Fibroblast of mammary gland (primary cell): Measurements from ENCODE around the gene ATXN7.

Source experiments
- DNase-seq: peaks from one replicate; pipeline ENCODE4 v3.0.0-alpha.2; 2010; ENCODE audit warnings: low read depth
- H3K4me3 ChIP-seq: 2 replicates; pipeline ENCODE4 v1.5.1; 2011; ENCODE audit warnings: low read depth, mild to moderate bottlenecking, low read length, moderate library complexity; ENCODE audit not compliant: control insufficient read depth
- CTCF ChIP-seq: conservative IDR thresholded peaks from 2 replicates; pipeline ENCODE4 v1.5.1; 2011; ENCODE audit warnings: low read depth, low read length, inconsistent platforms; ENCODE audit not compliant: control insufficient read depth, insufficient read depth

Gene ATXN7

GRCh38 chr3:63954182-63954581, 90.5 kb downstream of the ATXN7 start:
- H3K4me3 ChIP-seq = no peak overlapping the region
- TF ChIP-seq CTCF = no peak
- DNase-seq = peak; percentile 34

GRCh38 chr3:63955036-63955650, 91.5 kb downstream of the ATXN7 start:
- H3K4me3 ChIP-seq = no peak overlapping the region
- TF ChIP-seq CTCF = no peak
- no peak for DNase-seq

GRCh38 chr3:63955830-63956545, 92.3 kb downstream of the ATXN7 start:
- no peak for DNase-seq
- H3K4me3 ChIP-seq = no peak overlapping the region
- TF ChIP-seq CTCF = no peak

GRCh38 chr3:63959146-63959545, 95.5 kb downstream of the ATXN7 start:
- DNase-seq = no peak
- TF ChIP-seq CTCF = no peak
- no peak overlapping the region for H3K4me3 ChIP-seq

GRCh38 chr3:63960048-63960711, 96.5 kb downstream of the ATXN7 start:
- peak overlapping the region; percentile 67 for H3K4me3 ChIP-seq
- no peak for TF ChIP-seq CTCF
- peak; percentile 81 for DNase-seq

- no peak overlapping the region for H3K4me3 ChIP-seq
- peak; percentile 59 for DNase-seq
These were observed 98.2 kb downstream of the ATXN7 start for GRCh38 chr3:63961891-63962290.

More at GRCh38 chr3:63961891-63962290, 98.2 kb downstream of the ATXN7 start:
- peak; percentile 64 for TF ChIP-seq CTCF
